ENCODE measurements around the gene CACHD1.

DNA sequence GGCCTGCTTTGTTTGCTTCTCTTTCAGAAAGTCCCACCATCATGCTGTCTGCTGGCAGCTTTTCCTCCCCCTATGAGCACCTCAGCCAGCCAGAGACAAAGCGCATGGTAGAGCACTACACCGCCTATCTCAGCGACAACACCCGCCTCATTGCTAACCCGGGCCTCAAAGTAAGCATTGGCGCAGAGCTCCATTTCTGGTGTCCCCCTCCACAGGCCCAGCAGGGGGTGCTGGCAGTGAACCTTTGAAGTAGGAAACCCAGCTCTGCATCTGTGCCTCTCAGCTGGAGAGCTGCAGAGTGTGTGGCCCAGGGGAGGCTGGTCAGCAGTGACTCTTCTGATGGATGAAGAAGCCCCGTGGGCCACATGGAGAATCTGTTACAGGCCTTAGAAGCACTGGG, 193.7 kb downstream of the CACHD1 start:
- TF ChIP-seq CTCF (IDR thresholded peaks at IDR 0.05): no peak
- TF ChIP-seq POLR2A (IDR thresholded peaks at IDR 0.05): no peak
